HG03432 (cell line): ENCODE measurements around the gene SIRT1.
"Not testable (repeated sequence)": the region's sequence is repeated elsewhere in the genome, so short reads cannot be mapped to it uniquely, and the experiment has no call there.

Source experiments
- ATAC-seq: cut with Tn5 transposase; IDR thresholded peaks from one replicate; pipeline ENCODE4 v1.9.1; 2021; ENCODE audit warnings: mild to moderate bottlenecking, moderate library complexity; ENCODE audit not compliant: unreplicated experiment

The SIRT1 gene

GRCh38 chr10:67875340-67876238 is 8.9 kb upstream of the SIRT1 start:
- no peak for ATAC-seq

DNA sequence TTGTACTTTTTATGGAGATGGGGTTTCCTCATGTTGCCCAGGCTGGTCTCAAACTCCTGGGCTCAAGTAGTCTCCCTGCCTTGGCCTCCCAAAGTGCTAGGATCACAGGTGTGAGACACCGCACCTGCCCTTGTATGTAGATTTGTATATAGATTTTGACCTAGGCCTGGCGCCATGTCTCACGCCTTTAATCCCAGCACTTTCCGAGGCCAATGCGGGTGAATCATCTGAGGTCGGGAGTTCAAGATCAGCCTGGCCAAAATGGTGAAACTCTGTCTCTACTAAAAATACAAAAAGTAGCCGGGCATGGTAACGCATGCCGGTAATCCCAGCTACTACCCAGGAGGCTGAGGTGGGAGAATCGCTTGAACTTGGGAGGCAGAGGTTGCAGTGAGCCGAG is 7.0 kb upstream of the SIRT1 start:
- ATAC-seq, result not testable (repeated sequence)

- no peak for ATAC-seq
Observed at GRCh38 chr10:67878133-67878532, 6.3 kb upstream of the SIRT1 start.

- no peak for ATAC-seq
Observed at GRCh38 chr10:67883710-67884312, 645 bp upstream of the SIRT1 start.

- peak; percentile 72 for ATAC-seq
Observed at GRCh38 chr10:67884842-67885670, 600 bp downstream of the SIRT1 start.

DNA sequence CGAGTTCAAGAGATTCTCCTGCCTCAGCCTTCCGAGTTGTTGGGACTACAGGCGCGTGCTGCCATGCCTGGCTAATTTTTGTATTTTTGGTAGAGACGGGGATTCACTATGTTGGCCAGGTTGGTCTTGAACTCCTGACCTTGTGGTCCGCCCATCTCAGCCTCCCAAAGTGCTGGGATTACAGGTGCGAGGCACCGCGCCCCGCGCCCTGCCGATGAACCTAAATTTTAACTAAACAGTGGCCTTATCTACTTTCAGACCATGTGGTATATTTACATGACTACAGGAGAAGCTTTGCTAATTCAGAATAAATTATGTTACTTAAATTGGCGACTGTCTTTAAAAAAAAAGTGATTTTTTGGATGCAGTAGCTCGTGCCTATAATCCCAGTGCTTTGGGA is 9.2 kb downstream of the SIRT1 start:
- no peak for ATAC-seq

- no peak for ATAC-seq
Observed at GRCh38 chr10:67903581-67903980, 19.1 kb downstream of the SIRT1 start.

DNA sequence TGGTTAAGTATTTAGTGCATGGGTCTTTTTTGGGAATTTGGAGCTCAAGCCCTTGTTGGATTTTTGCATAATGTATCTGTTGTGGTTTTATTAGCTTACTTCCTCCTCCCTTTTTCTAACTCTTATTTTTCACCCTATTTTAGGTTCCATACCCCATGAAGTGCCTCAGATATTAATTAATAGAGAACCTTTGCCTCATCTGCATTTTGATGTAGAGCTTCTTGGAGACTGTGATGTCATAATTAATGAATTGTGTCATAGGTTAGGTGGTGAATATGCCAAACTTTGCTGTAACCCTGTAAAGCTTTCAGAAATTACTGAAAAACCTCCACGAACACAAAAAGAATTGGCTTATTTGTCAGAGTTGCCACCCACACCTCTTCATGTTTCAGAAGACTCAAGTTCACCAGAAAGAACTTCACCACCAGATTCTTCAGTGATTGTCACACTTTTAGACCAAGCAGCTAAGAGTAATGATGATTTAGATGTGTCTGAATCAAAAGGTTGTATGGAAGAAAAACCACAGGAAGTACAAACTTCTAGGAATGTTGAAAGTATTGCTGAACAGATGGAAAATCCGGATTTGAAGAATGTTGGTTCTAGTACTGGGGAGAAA is 28.0 kb downstream of the SIRT1 start:
- no peak for ATAC-seq

DNA sequence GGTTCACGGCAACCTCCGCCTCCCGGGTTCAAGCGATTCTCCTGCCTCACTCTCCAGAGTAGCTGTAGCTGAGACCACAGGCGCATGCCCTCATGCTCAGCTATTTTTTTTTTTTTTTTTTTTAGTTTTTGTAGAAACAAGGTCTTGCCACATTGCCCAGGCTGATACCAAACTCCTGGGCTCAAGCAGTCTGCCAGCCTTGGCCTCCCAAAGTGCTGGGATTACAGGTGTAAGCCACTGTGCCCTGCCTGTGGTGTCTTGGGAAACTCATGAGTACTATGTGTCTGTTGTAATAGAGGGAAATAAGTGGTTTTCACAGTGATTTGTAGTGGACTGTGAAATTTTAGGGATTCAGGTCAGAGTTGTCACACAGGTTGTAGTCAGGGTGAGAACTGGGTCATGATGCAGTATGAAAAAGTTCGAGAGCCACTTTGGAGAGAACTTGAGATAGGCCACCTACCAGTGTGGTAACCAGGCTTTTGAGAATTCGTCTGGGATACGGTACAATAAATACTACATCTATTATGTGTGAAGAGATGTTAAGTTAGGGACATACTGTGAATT is 30.4 kb downstream of the SIRT1 start:
- ATAC-seq, result no peak

DNA sequence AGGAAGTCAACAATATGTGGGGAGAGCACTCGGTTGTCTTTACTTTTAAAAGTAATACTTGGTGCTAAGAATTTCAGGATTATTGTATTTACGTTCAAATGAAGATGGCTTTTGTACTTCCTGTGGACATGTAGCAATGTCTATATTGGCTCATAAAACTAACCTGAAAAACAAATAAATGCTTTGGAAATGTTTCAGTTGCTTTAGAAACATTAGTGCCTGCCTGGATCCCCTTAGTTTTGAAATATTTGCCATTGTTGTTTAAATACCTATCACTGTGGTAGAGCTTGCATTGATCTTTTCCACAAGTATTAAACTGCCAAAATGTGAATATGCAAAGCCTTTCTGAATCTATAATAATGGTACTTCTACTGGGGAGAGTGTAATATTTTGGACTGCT is 32.7 kb downstream of the SIRT1 start:
- no peak for ATAC-seq

GRCh38 chr10:67917679-67918078 is 33.2 kb downstream of the SIRT1 start:
- no peak for ATAC-seq

DNA sequence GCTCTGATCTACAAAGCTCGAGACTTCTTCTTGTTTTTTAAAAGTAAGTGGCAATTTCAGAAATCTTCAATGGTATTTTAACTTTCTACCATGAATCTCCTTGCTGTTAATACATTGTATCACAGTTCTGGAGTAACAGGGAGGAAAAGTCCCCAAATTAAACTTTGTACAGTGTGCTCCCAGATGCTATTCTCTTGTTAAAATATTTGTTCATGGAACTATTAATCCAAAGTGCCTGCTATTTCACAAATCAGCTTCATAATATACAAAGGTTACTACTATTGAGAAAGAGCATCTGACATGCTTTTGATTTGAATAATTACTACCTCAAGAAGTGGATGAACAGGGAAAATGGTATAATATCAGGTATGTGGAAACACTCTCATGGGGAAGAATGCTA is 36.6 kb downstream of the SIRT1 start:
- ATAC-seq, result no peak

DNA sequence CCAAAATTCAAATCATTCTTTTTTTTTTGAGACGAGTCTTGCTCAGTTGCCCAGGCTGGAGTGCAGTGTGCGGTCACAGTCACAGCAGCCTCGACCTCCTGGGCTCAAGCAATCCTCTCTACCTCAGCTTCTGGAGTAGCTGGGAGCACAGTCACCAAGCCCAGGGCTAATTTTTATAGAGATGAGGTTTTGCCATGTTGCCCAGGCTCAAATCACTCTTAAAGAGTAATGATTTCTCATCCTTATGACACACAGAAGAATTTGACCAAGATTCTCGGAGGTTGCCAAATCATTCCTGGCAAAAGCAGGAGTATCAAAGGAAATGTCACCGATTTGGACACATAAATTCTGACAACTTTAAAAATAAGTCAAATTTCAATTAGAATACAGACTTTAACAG is 39.1 kb downstream of the SIRT1 start:
- no peak for ATAC-seq

GRCh38 chr10:67924136-67924535 is 39.7 kb downstream of the SIRT1 start:
- ATAC-seq, result no peak

DNA sequence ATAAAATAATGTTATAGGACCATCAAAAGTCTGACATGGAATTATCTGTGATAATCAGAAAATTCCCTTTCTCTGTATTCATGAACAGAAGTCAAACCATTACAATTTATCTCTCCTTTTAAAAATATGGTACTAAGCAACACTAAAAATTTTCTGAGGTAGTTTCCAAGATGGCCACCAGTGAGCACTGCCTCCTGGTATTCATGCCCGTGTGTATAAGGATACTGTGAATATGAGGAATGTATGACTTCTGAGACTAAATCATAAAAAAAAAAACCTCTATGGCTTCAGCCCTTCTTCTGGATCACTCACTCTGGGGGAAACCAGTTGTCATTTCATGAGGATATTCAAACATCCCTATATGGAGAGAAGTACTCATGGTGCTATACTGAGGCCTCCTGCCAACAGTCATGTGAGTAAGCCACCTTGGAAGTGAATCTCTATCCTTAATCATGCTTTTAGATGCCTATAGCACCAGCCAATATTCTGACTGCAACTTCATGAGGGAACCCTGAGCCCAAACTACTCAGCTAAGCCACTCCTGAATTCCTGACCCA is 41.1 kb downstream of the SIRT1 start:
- no peak for ATAC-seq

- ATAC-seq, result no peak
Observed at GRCh38 chr10:67926951-67927350, 42.5 kb downstream of the SIRT1 start.

DNA sequence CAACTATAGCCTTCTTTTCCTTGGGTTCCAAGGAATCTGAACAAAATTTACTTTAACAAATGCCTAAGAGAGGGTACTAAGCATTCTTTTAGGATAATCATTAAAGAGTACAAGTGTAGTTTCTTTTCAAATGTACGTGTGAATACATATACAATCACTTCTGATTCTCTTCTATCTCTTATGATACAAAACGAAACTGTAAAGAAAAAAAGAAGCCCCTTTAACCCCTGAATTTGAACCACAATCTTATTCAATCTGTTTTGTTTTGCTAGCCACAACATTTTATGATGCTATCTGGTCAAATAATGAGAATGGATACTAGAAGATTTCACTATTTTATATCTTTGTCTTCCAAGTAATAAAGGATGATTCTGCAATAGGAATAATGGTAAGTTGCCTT is 48.7 kb downstream of the SIRT1 start:
- no peak for ATAC-seq

DNA sequence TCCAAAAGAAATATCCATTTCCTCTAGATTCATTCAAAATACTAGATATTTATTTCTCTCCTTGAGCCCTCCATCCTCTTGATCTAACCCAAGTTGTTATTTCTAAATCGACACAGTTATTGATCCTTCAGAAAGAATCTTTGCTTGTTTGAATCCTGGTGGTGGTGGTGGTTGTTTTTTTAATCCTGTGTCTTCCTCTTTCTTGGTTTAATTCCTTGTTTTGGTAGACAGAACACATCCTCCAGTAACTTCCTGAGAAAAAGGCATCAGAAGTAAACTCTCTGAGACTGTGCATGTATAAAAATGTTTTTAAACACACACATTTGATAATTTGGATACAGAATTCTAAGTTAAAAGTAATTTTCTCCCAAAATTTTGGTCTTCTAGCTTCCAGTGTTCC is 49.9 kb downstream of the SIRT1 start:
- ATAC-seq, result no peak

GRCh38 chr10:67935223-67935622 is 50.8 kb downstream of the SIRT1 start:
- no peak for ATAC-seq

GRCh38 chr10:67936416-67936815 is 52.0 kb downstream of the SIRT1 start:
- no peak for ATAC-seq

- no peak for ATAC-seq
Observed at GRCh38 chr10:67943917-67944316, 59.5 kb downstream of the SIRT1 start.
